Activated CD4-positive, CD25-positive, alpha-beta regulatory T cell treated with anti-CD3 and anti-CD28 coated beads, Interleukin-2, amount 50 U/mL, for 16 hours (primary cell): Measurements from ENCODE around the gene SDHC.
A peak's percentile ranks its signal among the peaks of the same experiment; 100 is the strongest.
"Not testable (repeated sequence)": the region's sequence is repeated elsewhere in the genome, so short reads cannot be mapped to it uniquely, and the experiment has no call there.

ENCODE experiments used
- DNase-seq: peaks from one replicate; pipeline ENCODE4 v3.0.0-alpha.2; 2020; ENCODE audit warnings: low read depth, low spot score

SDHC gene

GRCh38 chr1:161382214-161383019 is 68.2 kb downstream of the SDHC start:
- DNase-seq, result no peak

GRCh38 chr1:161388639-161389038 is 74.5 kb downstream of the SDHC start:
- no peak for DNase-seq

- DNase-seq, result not testable (repeated sequence)
Observed at GRCh38 chr1:161389158-161389557, 75.0 kb downstream of the SDHC start.

GRCh38 chr1:161389691-161390558 is 75.7 kb downstream of the SDHC start:
- DNase-seq, result peak; percentile 92

- DNase-seq, result no peak
Observed at GRCh38 chr1:161390559-161390858, 76.3 kb downstream of the SDHC start.

GRCh38 chr1:161391136-161391535 is 77.0 kb downstream of the SDHC start:
- not testable (repeated sequence) for DNase-seq

- DNase-seq, result no peak
Observed at GRCh38 chr1:161391611-161392010, 77.4 kb downstream of the SDHC start.

GRCh38 chr1:161393151-161393550 is 79.0 kb downstream of the SDHC start:
- DNase-seq, result no peak

GRCh38 chr1:161397038-161397437 is 82.9 kb downstream of the SDHC start:
- not testable (repeated sequence) for DNase-seq

- no peak for DNase-seq
Observed at GRCh38 chr1:161398900-161399256, 84.7 kb downstream of the SDHC start.

- peak; percentile 90 for DNase-seq
Observed at GRCh38 chr1:161399257-161399998, 85.2 kb downstream of the SDHC start.

- DNase-seq, result no peak
Observed at GRCh38 chr1:161402446-161402845, 88.3 kb downstream of the SDHC start.

GRCh38 chr1:161404051-161404597 is 89.9 kb downstream of the SDHC start:
- DNase-seq, result no peak

- not testable (repeated sequence) for DNase-seq
Observed at GRCh38 chr1:161406551-161406950, 92.4 kb downstream of the SDHC start.

- no peak for DNase-seq
Observed at GRCh38 chr1:161407451-161407985, 93.3 kb downstream of the SDHC start.

- no peak for DNase-seq
Observed at GRCh38 chr1:161408429-161409052, 94.4 kb downstream of the SDHC start.

- not testable (repeated sequence) for DNase-seq
Observed at GRCh38 chr1:161409848-161410635, 95.9 kb downstream of the SDHC start.

GRCh38 chr1:161410636-161410970 is 96.4 kb downstream of the SDHC start:
- DNase-seq, result not testable (repeated sequence)
